H1 (cell line): ENCODE results near the gene SLFN5. TPM values are rescaled to one million over a fixed set of nuclear protein-coding genes. Genes with fewer than 3 reads are reported as not detected.

Experiments
- CTCF ChIA-PET: fragments of 300-600 bp; sonication (Branson Sonifier 250); formaldehyde crosslinking; loops from one replicate; lab custom pipeline; 2021; ENCODE audit not compliant: partially characterized antibody; lab: Charles Lee
- POLR2A ChIA-PET: fragments of 300-600 bp; sonication (Branson Sonifier 250); formaldehyde crosslinking; loops from one replicate; lab custom pipeline; 2021; ENCODE audit warnings: inconsistent platforms; ENCODE audit not compliant: partially characterized antibody; lab: Charles Lee
- DNase-seq, 2 experiments: peaks; one replicate each; pipeline versions ENCODE4 v3.0.0 to v3.0.0-alpha.2; 2010 to 2022; ENCODE audit warnings: low spot score in 2 of 2, low read depth in 1 of 2, mixed read lengths in 1 of 2
- FAIRE-seq: peaks from 2 replicates; lab custom pipeline; 2011; peaks lifted over from hg19 to GRCh38; lab: Jason Lieb, UNC
- H2AFZ ChIP-seq: 2 replicates; pipeline ENCODE4 v1.8.1; 2012; ENCODE audit warnings: low read length, inconsistent platforms
- H2AK5ac ChIP-seq: 2 replicates; pipeline ENCODE4 v1.6.1; 2013; ENCODE audit warnings: low read depth, low read length
- H2BK120ac ChIP-seq: replicated peaks from 2 replicates; pipeline ENCODE3; 2013; ENCODE audit warnings: low read depth, low read length, inconsistent platforms
- H2BK12ac ChIP-seq: 2 replicates; pipeline ENCODE4 v1.6.1; 2013; ENCODE audit warnings: low read depth, low read length
- H2BK15ac ChIP-seq: 2 replicates; pipeline ENCODE4 v1.6.1; 2013; ENCODE audit warnings: low read length
- H2BK20ac ChIP-seq: 2 replicates; pipeline ENCODE4 v1.6.1; 2013; ENCODE audit warnings: low read length
- H2BK5ac ChIP-seq: 2 replicates; pipeline ENCODE4 v1.6.1; 2013; ENCODE audit warnings: low read depth, low read length
- H3K14ac ChIP-seq: 2 replicates; pipeline ENCODE4 v1.6.1; 2013; ENCODE audit warnings: inconsistent platforms; ENCODE audit not compliant: insufficient read length
- H3K18ac ChIP-seq: 2 replicates; pipeline ENCODE4 v1.6.1; 2013; ENCODE audit warnings: low read length; ENCODE audit errors: extremely low read depth
- H3K23ac ChIP-seq: 2 replicates; pipeline ENCODE4 v1.6.1; 2013; ENCODE audit warnings: inconsistent platforms; ENCODE audit not compliant: insufficient read length
- H3K23me2 ChIP-seq: 2 replicates; pipeline ENCODE4 v1.6.1; 2013; ENCODE audit warnings: low read depth, low read length
- H3K27ac ChIP-seq: 2 replicates; pipeline ENCODE4 v1.6.1; 2011; ENCODE audit warnings: low read depth, low read length, inconsistent platforms
- H3K27me3 ChIP-seq, 4 experiments: replicated peaks in 1 of 4; 1 replicate in 1 of 4; 2 replicates in 3 of 4; pipeline versions ENCODE4 v1.6.1 to v1.8.1; 2011 to 2013; ENCODE audit warnings: low read length in 3 of 4, mild to moderate bottlenecking in 3 of 4, inconsistent platforms in 2 of 4, mixed read lengths in 2 of 4, moderate library complexity in 1 of 4; ENCODE audit not compliant: control insufficient read depth in 3 of 4, insufficient read depth in 3 of 4; ENCODE audit errors: extremely low read depth in 1 of 4
- H3K36me3 ChIP-seq, 4 experiments: 2 replicates each; pipeline versions ENCODE4 v1.6.1 to v1.8.1; 2011 to 2013; ENCODE audit warnings: mild to moderate bottlenecking in 4 of 4, low read length in 3 of 4, moderate library complexity in 2 of 4, control low read depth in 1 of 4, inconsistent platforms in 1 of 4; ENCODE audit not compliant: insufficient read depth in 4 of 4, control insufficient read depth in 2 of 4
- H3K4ac ChIP-seq: replicated peaks from 2 replicates; pipeline ENCODE3; 2013; ENCODE audit warnings: low read length, low read depth, mixed read lengths, inconsistent platforms; ENCODE audit not compliant: insufficient read length
- H3K4me1 ChIP-seq, 4 experiments: replicated peaks in 1 of 4; 1 replicate in 1 of 4; 2 replicates in 3 of 4; pipeline versions ENCODE4 v1.6.1 to v1.8.1; 2011 to 2013; ENCODE audit warnings: low read length in 3 of 4, inconsistent platforms in 2 of 4, mixed read lengths in 1 of 4; ENCODE audit not compliant: insufficient read depth in 4 of 4, control insufficient read depth in 3 of 4
- H3K4me2 ChIP-seq, 2 experiments: 2 replicates each; pipeline versions ENCODE4 v1.6.1 to v1.8.1; 2011 to 2013; ENCODE audit warnings: low read depth in 2 of 2, low read length in 2 of 2, control low read depth in 1 of 2, inconsistent platforms in 1 of 2, mild to moderate bottlenecking in 1 of 2; ENCODE audit not compliant: insufficient read depth in 1 of 2
- H3K4me3 ChIP-seq, 4 experiments: fragments of 200-600, 300-600 bp in 1 of 4; sonication (generic), shearing (Covaris generic), sonication (Bioruptor Twin) in 1 of 4; 2 replicates each; pipeline versions ENCODE4 v1.5.1 to v1.8.1; 2011 to 2016; ENCODE audit warnings: low read length in 4 of 4, low read depth in 3 of 4, control low read depth in 2 of 4, inconsistent platforms in 2 of 4, mild to moderate bottlenecking in 2 of 4, mixed read lengths in 1 of 4, moderate library complexity in 1 of 4; ENCODE audit not compliant: insufficient read depth in 2 of 4; ENCODE audit errors: extremely low read depth in 1 of 4
- H3K56ac ChIP-seq: replicated peaks from 2 replicates; pipeline ENCODE3; 2013; ENCODE audit warnings: low read depth, mild to moderate bottlenecking, mixed read lengths, low read length, inconsistent platforms; ENCODE audit not compliant: insufficient read length
- H3K79me1 ChIP-seq: 2 replicates; pipeline ENCODE4 v1.6.1; 2013; ENCODE audit warnings: low read depth, low read length, control low read depth
- H3K79me2 ChIP-seq, 2 experiments: 2 replicates each; pipeline versions ENCODE4 v1.6.1 to v1.8.1; 2012 to 2013; ENCODE audit warnings: low read length in 2 of 2, mild to moderate bottlenecking in 2 of 2, inconsistent platforms in 1 of 2; ENCODE audit not compliant: insufficient read depth in 2 of 2, control insufficient read depth in 1 of 2
- H3K9ac ChIP-seq, 4 experiments: replicated peaks in 1 of 4; 1 replicate in 1 of 4; 2 replicates in 3 of 4; pipeline versions ENCODE4 v1.6.1 to v1.8.1; 2011 to 2013; ENCODE audit warnings: low read depth in 3 of 4, low read length in 3 of 4, control low read depth in 2 of 4, mild to moderate bottlenecking in 2 of 4, moderate library complexity in 2 of 4, inconsistent platforms in 1 of 4; ENCODE audit errors: extremely low read depth in 1 of 4
- H3K9me3 ChIP-seq, 2 experiments: 2 replicates each; pipeline versions ENCODE4 v1.6.1 to v1.8.1; 2012 to 2013; ENCODE audit warnings: mild to moderate bottlenecking in 2 of 2, moderate library complexity in 2 of 2, control low read depth in 1 of 2, inconsistent platforms in 1 of 2, low read depth in 1 of 2, low read length in 1 of 2, mixed read lengths in 1 of 2; ENCODE audit not compliant: insufficient read depth in 2 of 2
- H4K20me1 ChIP-seq, 2 experiments: replicated peaks in 1 of 2; 2 replicates each; pipeline versions ENCODE3 to v1.8.1; 2011 to 2013; ENCODE audit warnings: inconsistent platforms in 2 of 2, low read length in 2 of 2, mild to moderate bottlenecking in 1 of 2; ENCODE audit not compliant: insufficient read depth in 2 of 2, control insufficient read depth in 1 of 2
- H4K5ac ChIP-seq: 2 replicates; pipeline ENCODE4 v1.6.1; 2013; ENCODE audit warnings: low read length, low read depth, mixed read lengths, inconsistent platforms; ENCODE audit not compliant: insufficient read length
- H4K8ac ChIP-seq: 2 replicates; pipeline ENCODE4 v1.8.0; 2013; ENCODE audit warnings: mild to moderate bottlenecking, moderate library complexity, low read length, inconsistent platforms; ENCODE audit not compliant: insufficient read depth; ENCODE audit errors: extremely low read depth
- H4K91ac ChIP-seq: replicated peaks from 2 replicates; pipeline ENCODE3; 2013; ENCODE audit warnings: low read length, mixed read lengths, inconsistent platforms; ENCODE audit not compliant: insufficient read length
- CBX5 ChIP-seq: fragments of 300-800, 300-1000 bp; sonication (generic); IDR thresholded peaks from 2 replicates; pipeline ENCODE4 v1.7.1; 2016; ENCODE audit warnings: antibody characterized with exemption, low read length, low read depth
- POLR2A ChIP-seq, 2 experiments: IDR thresholded peaks; 1 replicate in 1 of 2; 2 replicates in 1 of 2; pipeline ENCODE4 v1.6.1; 2011; ENCODE audit warnings: low read depth in 2 of 2, low read length in 2 of 2, mild to moderate bottlenecking in 2 of 2; ENCODE audit errors: control extremely low read depth in 1 of 2
- SP4 ChIP-seq: IDR thresholded peaks from 2 replicates; pipeline ENCODE4 v1.6.1; 2012; ENCODE audit warnings: low read length, inconsistent platforms
- TEAD4 ChIP-seq: IDR thresholded peaks from 2 replicates; pipeline ENCODE4 v1.6.1; 2012; ENCODE audit warnings: low read depth, low read length, inconsistent platforms, mixed read lengths
- WGBS, 2 experiments: shearing (Covaris generic) in 1 of 2; methylation state at CpG; one replicate each; pipeline versions ENCODE4 v1.1.6 to v1.1.7; 2013 to 2015; ENCODE audit warnings: low lambda C conversion rate in 2 of 2, mixed read lengths in 2 of 2, inconsistent platforms in 1 of 2, low coverage in 1 of 2, missing lambda C conversion rate in 1 of 2; ENCODE audit not compliant: insufficient replicate concordance in 2 of 2, insufficient coverage in 1 of 2, insufficient read length in 1 of 2; ENCODE audit errors: extremely low coverage in 1 of 2, missing lambda C conversion rate in 1 of 2; 5-methylcytosine and 5-hydroxymethylcytosine counted together
- polyA plus RNA-seq, 7 experiments: library from polyadenylated mRNA; depleted of rRNA in 3 of 7; stranded (reverse) in 5 of 7; unstranded in 2 of 7; fragments of >200 nt in 5 of 7; fragments of 200-250 nt in 2 of 7; gene quantifications; 1 replicate in 5 of 7; 2 replicates in 1 of 7; 4 replicates in 1 of 7; pipeline versions ENCODE4 v1.2.1 to v1.2.3, GENCODE V29; 2011 to 2013; ENCODE audit warnings: missing spikeins in 2 of 7, mixed read lengths in 2 of 7
- total RNA-seq: library from RNA; stranded (reverse); fragmentation: NEBNext Ultra II Directional; extraction: Animal tissue kit (Norgen Biotek cat#: 25700); gene quantifications from 2 replicates; pipeline ENCODE4 v1.2.1, GENCODE V29; 2021

The SLFN5 gene
- total and polyA plus RNA-seq, 2 of the 8 experiments (the other 6 are each of a cell fraction or from before 2014, with no cell fraction given), result 0.86 to 3.0 TPM

- FAIRE-seq, result no peak
- POLR2A ChIA-PET, result interaction anchor here (0.6 kb wide), 2 partner anchors 81 to 286 kb away, joined by 3 read pairs; no protein-coding TSS in a partner anchor
- no peaks in the 10 kb centered on the region for H3K23me2 ChIP-seq
Measured at GRCh38 chr17:35210741-35211140, 32.1 kb upstream of the SLFN5 start.

More at GRCh38 chr17:35210741-35211140, 32.1 kb upstream of the SLFN5 start:
- Histone ChIP-seq H2BK15ac (no peak overlapping the region), H2AFZ (no peak overlapping the region), H4K8ac (no peak overlapping the region), H3K4me2 (no peak overlapping the region), H3K9ac (no peak overlapping the region), H3K27me3 (no peaks in the 10 kb centered on the region), H4K20me1 (no peaks in the 10 kb centered on the region), H3K79me2 (no peaks in the 10 kb centered on the region), H2BK20ac (no peak overlapping the region), H3K14ac (no peak overlapping the region), H3K4me3 (no peak overlapping the region), H3K79me1 (no peaks in the 10 kb centered on the region), H2BK12ac (no peak overlapping the region), H2BK5ac (no peak overlapping the region), H2BK120ac (no peak overlapping the region), H3K27ac (no peak overlapping the region), H3K18ac (no peak overlapping the region), H3K23ac (no peak overlapping the region), H3K9me3 (no peaks in the 10 kb centered on the region), H4K91ac (no peak overlapping the region), H3K56ac (no peak overlapping the region), H3K4ac (no peak overlapping the region), H3K36me3 (no peaks in the 10 kb centered on the region), H3K4me1 (no peaks in the 10 kb centered on the region), H4K5ac (no peak overlapping the region), H2AK5ac (no peak overlapping the region)
- DNase-seq, result no peak
- CTCF ChIA-PET, result interaction anchor here (0.6 kb wide), 1 partner anchor 319 kb away, joined by 3 read pairs; no protein-coding TSS in a partner anchor
- 92% methylated on average over 7 of the region's 7 CpGs; no CpG with 5 or more reads in 1 of the 2 experiments for WGBS, 2 experiments
- TF ChIP-seq TEAD4 (no peak), SP4 (no peak), CBX5 (no peak), POLR2A (IDR thresholded peaks at IDR 0.05; ENCODE audit: control extremely low read depth in 1 of 2, low read depth in 2 of 2, low read length in 2 of 2) (no peak)
